GM15510 (cell line): Measurements from ENCODE around the gene GALNTL6.

Source experiments
- POLR2A ChIP-seq: IDR thresholded peaks from 3 replicates; pipeline ENCODE4 v1.6.1; 2011; ENCODE audit warnings: borderline replicate concordance; ENCODE audit not compliant: insufficient read length; ENCODE audit errors: extremely low read depth

Gene GALNTL6

GRCh38 chr4:172838943-172839342 lies 1025.7 kb downstream of the GALNTL6 start:
- TF ChIP-seq POLR2A: no peak

GRCh38 chr4:172842779-172843178 lies 1029.6 kb downstream of the GALNTL6 start:
- no peak for TF ChIP-seq POLR2A

GRCh38 chr4:172843192-172843591 lies 1030.0 kb downstream of the GALNTL6 start:
- TF ChIP-seq POLR2A: no peak

GRCh38 chr4:172844556-172844955 lies 1031.4 kb downstream of the GALNTL6 start:
- TF ChIP-seq POLR2A: no peak

- no peak for TF ChIP-seq POLR2A
Measured at GRCh38 chr4:172845281-172845680, 1032.1 kb downstream of the GALNTL6 start.

- no peak for TF ChIP-seq POLR2A
Measured at GRCh38 chr4:172850838-172851237, 1037.6 kb downstream of the GALNTL6 start.

- no peak for TF ChIP-seq POLR2A
Measured at GRCh38 chr4:172851534-172851933, 1038.3 kb downstream of the GALNTL6 start.

- no peak for TF ChIP-seq POLR2A
Measured at GRCh38 chr4:172857026-172857425, 1043.8 kb downstream of the GALNTL6 start.

GRCh38 chr4:172858731-172859230 lies 1045.6 kb downstream of the GALNTL6 start:
- TF ChIP-seq POLR2A: no peak

GRCh38 chr4:172865103-172865502 lies 1051.9 kb downstream of the GALNTL6 start:
- TF ChIP-seq POLR2A: no peak

GRCh38 chr4:172865531-172866127 lies 1052.4 kb downstream of the GALNTL6 start:
- no peak for TF ChIP-seq POLR2A

- TF ChIP-seq POLR2A: no peak
Measured at GRCh38 chr4:172866421-172866820, 1053.2 kb downstream of the GALNTL6 start.

- no peak for TF ChIP-seq POLR2A
Measured at GRCh38 chr4:172867835-172868234, 1054.6 kb downstream of the GALNTL6 start.

GRCh38 chr4:172868271-172868670 lies 1055.1 kb downstream of the GALNTL6 start:
- no peak for TF ChIP-seq POLR2A

- TF ChIP-seq POLR2A: no peak
Measured at GRCh38 chr4:172869621-172870268, 1056.5 kb downstream of the GALNTL6 start.

GRCh38 chr4:172871381-172871780 lies 1058.2 kb downstream of the GALNTL6 start:
- no peak for TF ChIP-seq POLR2A
